Activated T-helper 1 cell treated with anti-CD3 and anti-CD28 coated beads, Interleukin-12 subunit alpha, Interleukin-12 subunit beta, Interleukin-2, Interleukin-4 antibody, amounts not matched to agents 30 ng/mL and 10 ng/mL and 1 ng/mL, durations not matched to agents 14 hours and 24 hours and 36 hours (primary cell): ENCODE results near the gene STAT2. TPM values are rescaled to one million over a fixed set of nuclear protein-coding genes. Genes with fewer than 3 reads are reported as not detected.
"Not testable (repeated sequence)": the region's sequence is repeated elsewhere in the genome, so short reads cannot be mapped to it uniquely, and the experiment has no call there.

Experiments used
- DNase-seq: peaks from one replicate; pipeline ENCODE4 v3.0.0; 2021; ENCODE audit warnings: low spot score
- H3K27ac Mint-ChIP-seq: one replicate; pipeline ENCODE4 v1.8.0; 2021; ENCODE audit warnings: mild to moderate bottlenecking, mixed read lengths
- H3K27me3 Mint-ChIP-seq: one replicate; pipeline ENCODE4 v1.8.0; 2022; ENCODE audit warnings: mild to moderate bottlenecking, moderate library complexity, mixed read lengths; ENCODE audit not compliant: insufficient read depth
- H3K36me3 Mint-ChIP-seq: one replicate; pipeline ENCODE4 v1.8.0; 2021; ENCODE audit warnings: low read depth, mixed read lengths
- H3K4me1 Mint-ChIP-seq: one replicate; pipeline ENCODE4 v1.8.0; 2021; ENCODE audit warnings: low read depth, mixed read lengths
- H3K4me3 Mint-ChIP-seq: one replicate; pipeline ENCODE4 v1.8.0; 2021; ENCODE audit warnings: mild to moderate bottlenecking, moderate library complexity, mixed read lengths
- H3K9me3 Mint-ChIP-seq: one replicate; pipeline ENCODE4 v1.8.0; 2021; ENCODE audit warnings: mixed read lengths
- intact Hi-C: fragments of 100-400 bp; cut with micrococcal nuclease; formaldehyde crosslinking; loops from one replicate; pipeline ENCODE4 v1.15.1; 2024
- total RNA-seq: library from RNA; stranded (reverse); gene quantifications from 2 replicates; pipeline ENCODE4 v1.2.3, GENCODE V29; 2022

The STAT2 gene
- total RNA-seq, 1 donor from 2014 or later: 71.3 TPM

- no peak for DNase-seq
- Mint-ChIP-seq H3K27me3 (no peaks in the 10 kb centered on the region), H3K4me1 (no peaks in the 10 kb centered on the region), H3K36me3 (peaks cover 31% of the 10 kb centered on the region), H3K9me3 (no peaks in the 10 kb centered on the region), H3K27ac (no peak overlapping the region), H3K4me3 (no peak overlapping the region)
- intact Hi-C loops: no loop called here
These were observed 11.1 kb downstream of the STAT2 start for GRCh38 chr12:56348776-56349175.

- DNase-seq, H3K27me3 Mint-ChIP-seq, intact Hi-C loops, H3K9me3 Mint-ChIP-seq, H3K27ac Mint-ChIP-seq, H3K4me1 Mint-ChIP-seq, H3K4me3 Mint-ChIP-seq: not testable (repeated sequence)
- peaks cover 43% of the 10 kb centered on the region for H3K36me3 Mint-ChIP-seq
These were observed 12.7 kb downstream of the STAT2 start for GRCh38 chr12:56347255-56347654.

DNA sequence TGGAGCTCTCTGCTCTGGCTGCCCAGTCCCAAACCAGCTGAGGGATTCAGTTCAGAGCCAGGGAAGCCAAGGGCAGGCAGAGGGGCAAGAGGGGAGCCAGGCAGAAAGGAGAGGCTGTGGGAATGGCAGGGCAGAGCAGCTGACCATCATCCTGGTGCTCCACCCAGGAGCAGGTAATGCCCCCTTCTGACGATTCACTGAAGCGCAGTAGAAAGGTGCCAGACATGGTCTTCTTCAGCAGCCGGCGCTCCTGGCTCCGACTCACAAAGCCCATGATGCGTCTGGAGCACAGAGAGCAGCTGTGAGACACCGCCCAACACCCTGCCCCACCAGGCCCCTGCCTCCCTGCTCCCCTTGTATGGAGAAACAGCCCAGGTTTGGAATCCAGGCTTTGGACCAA, 13.2 kb downstream of the STAT2 start:
- intact Hi-C loops: no loop called here
- H3K4me3 Mint-ChIP-seq: no peak overlapping the region
- H3K36me3 Mint-ChIP-seq: peaks cover 45% of the 10 kb centered on the region
- H3K4me1 Mint-ChIP-seq: peaks cover under 1% of the 10 kb centered on the region
- no peak for DNase-seq
- H3K27ac Mint-ChIP-seq: no peak overlapping the region
- no peaks in the 10 kb centered on the region for H3K27me3 Mint-ChIP-seq
- no peaks in the 10 kb centered on the region for H3K9me3 Mint-ChIP-seq

- peaks cover 43% of the 10 kb centered on the region for H3K36me3 Mint-ChIP-seq
- H3K9me3 Mint-ChIP-seq: not testable (repeated sequence)
These were observed 17.6 kb downstream of the STAT2 start for GRCh38 chr12:56342290-56342689.

GRCh38 chr12:56341616-56342015, 18.3 kb downstream of the STAT2 start:
- no peak for DNase-seq
- Mint-ChIP-seq H3K36me3 (peaks cover 43% of the 10 kb centered on the region), H3K9me3 (no peaks in the 10 kb centered on the region), H3K27me3 (no peaks in the 10 kb centered on the region), H3K4me1 (peaks cover 43% of the 10 kb centered on the region), H3K27ac (no peak overlapping the region), H3K4me3 (no peak overlapping the region)
- intact Hi-C loops: no loop called here

More at GRCh38 chr12:56342290-56342689, 17.6 kb downstream of the STAT2 start:
- H3K4me3 Mint-ChIP-seq, H3K27ac Mint-ChIP-seq, DNase-seq, intact Hi-C loops, H3K27me3 Mint-ChIP-seq: not testable (repeated sequence)
- H3K4me1 Mint-ChIP-seq: peaks cover 36% of the 10 kb centered on the region

GRCh38 chr12:56339158-56339422, 20.8 kb downstream of the STAT2 start:
- peaks cover 32% of the 10 kb centered on the region for H3K36me3 Mint-ChIP-seq
- intact Hi-C loops: loop anchor here (2.0 to 10.0 kb wide), 3 partner anchors 72 to 746 kb away; partner anchors contain the start of genes COQ10A, NAB2 and TIMELESS
- peak overlapping the region; percentile 93 for H3K4me3 Mint-ChIP-seq
- H3K27ac Mint-ChIP-seq: peak overlapping the region; percentile 100
- no peak for DNase-seq
- peaks cover 46% of the 10 kb centered on the region for H3K4me1 Mint-ChIP-seq
- H3K9me3 Mint-ChIP-seq: no peaks in the 10 kb centered on the region
- no peaks in the 10 kb centered on the region for H3K27me3 Mint-ChIP-seq

DNA sequence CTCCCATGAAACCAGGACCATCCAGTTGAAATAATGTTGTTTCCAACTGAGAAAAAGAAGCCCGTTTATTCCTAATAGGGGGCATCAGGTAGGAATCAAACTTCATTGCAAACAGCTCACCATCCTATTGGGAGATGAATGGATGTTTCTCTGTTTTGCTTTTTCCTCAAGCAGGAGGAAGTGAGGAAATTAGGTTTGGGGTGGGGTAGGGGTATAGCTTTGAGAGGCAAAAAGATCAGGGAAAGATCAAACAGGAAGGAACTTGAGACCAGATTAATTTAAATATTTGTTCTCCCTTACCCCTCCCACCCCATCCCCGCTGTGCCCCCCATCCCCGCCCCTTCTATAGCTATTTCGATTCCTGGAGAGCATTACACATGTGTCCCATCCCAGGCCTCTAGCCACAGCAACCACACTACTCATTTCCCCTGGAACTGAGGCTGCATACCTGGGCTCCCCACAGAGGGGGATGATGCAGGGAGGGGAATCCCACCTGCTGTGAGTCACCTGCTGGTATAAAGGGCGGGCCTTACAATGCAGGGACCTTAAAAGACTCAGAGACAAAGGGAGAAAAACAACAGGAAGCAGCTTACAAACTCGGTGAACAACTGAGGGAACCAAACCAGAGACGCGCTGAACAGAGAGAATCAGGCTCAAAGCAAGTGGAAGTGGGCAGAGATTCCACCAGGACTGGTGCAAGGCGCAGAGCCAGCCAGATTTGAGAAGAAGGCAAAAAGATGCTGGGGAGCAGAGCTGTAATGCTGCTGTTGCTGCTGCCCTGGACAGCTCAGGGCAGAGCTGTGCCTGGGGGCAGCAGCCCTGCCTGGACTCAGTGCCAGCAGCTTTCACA, 21.4 kb downstream of the STAT2 start, which contains the start of gene IL23A:
IL23A (plus strand) TSS at position 577 of the 850 bp plus-strand sequence; CDS start at position 738, 161 bp downstream.
- H3K4me3 Mint-ChIP-seq: peak within 1 kb of the TSS; percentile 93
- H3K36me3 Mint-ChIP-seq: peaks cover 28% of the 10 kb centered on the region
- DNase-seq: peak; percentile 82

GRCh38 chr12:56337753-56338251, 22.1 kb downstream of the STAT2 start:
- Mint-ChIP-seq H3K27me3 (no peaks in the 10 kb centered on the region), H3K9me3 (no peaks in the 10 kb centered on the region), H3K4me1 (peaks cover 58% of the 10 kb centered on the region), H3K4me3 (peak overlapping the region; percentile 43), H3K27ac (peak overlapping the region; percentile 77), H3K36me3 (peaks cover 21% of the 10 kb centered on the region)
- DNase-seq: no peak
- intact Hi-C loops: loop anchor here (1.0 to 10.0 kb wide), 9 partner anchors 22 to 747 kb away; partner anchors contain the start of genes COQ10A, CS, NAB2 and RNF41

More for the DNA sequence above, 21.4 kb downstream of the STAT2 start, which contains the start of gene IL23A:
- Mint-ChIP-seq H3K9me3 (no peaks in the 10 kb centered on the region), H3K27me3 (no peaks in the 10 kb centered on the region), H3K27ac (peak within 1 kb of the TSS; percentile 100), H3K4me1 (peaks cover 51% of the 10 kb centered on the region)
- intact Hi-C loops: loop anchor here (1.0 to 10.0 kb wide), 9 partner anchors 22 to 746 kb away; partner anchors contain the start of genes COQ10A, CS, NAB2 and RNF41

GRCh38 chr12:56336361-56337167, 23.3 kb downstream of the STAT2 start:
- Mint-ChIP-seq H3K27me3 (no peaks in the 10 kb centered on the region), H3K4me1 (peaks cover 60% of the 10 kb centered on the region), H3K4me3 (peak overlapping the region; percentile 58), H3K36me3 (peaks cover 14% of the 10 kb centered on the region), H3K27ac (peak overlapping the region; percentile 47), H3K9me3 (no peaks in the 10 kb centered on the region)
- intact Hi-C loops: loop anchor here (10.0 kb wide), 1 partner anchor 748 kb away; the partner anchor contains the start of gene NAB2
- no peak for DNase-seq

DNA sequence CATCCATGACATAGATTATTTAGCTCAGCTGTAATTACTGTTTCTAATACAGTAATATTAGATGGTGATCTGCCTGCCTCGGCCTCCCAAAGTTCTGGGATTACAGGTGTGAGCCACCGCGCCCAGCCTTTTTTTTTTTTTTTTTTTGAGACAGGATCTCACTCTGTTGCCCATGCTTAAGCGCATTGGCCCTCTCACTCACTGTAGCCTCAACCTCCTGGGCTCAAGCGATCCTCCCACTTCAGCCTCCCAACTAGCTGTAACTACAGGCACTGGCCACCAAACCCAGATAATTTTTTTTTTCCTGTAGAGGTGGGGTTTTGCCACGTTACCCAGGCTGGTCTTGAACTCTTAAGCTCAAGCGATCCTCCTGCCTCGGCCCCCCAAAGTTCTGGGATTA, 24.4 kb downstream of the STAT2 start:
- intact Hi-C loops: loop anchor here (2.0 to 10.0 kb wide), 2 partner anchors 183 to 749 kb away; partner anchors contain the start of genes MYL6B and NAB2
- H3K4me3 Mint-ChIP-seq, H3K27ac Mint-ChIP-seq, H3K27me3 Mint-ChIP-seq, H3K36me3 Mint-ChIP-seq, DNase-seq, H3K9me3 Mint-ChIP-seq: not testable (repeated sequence)
- peaks cover 54% of the 10 kb centered on the region for H3K4me1 Mint-ChIP-seq

- H3K27ac Mint-ChIP-seq: peak overlapping the region; percentile 100
- peaks cover 8% of the 10 kb centered on the region for H3K36me3 Mint-ChIP-seq
- intact Hi-C loops: loop anchor here (2.0 to 10.0 kb wide), 3 partner anchors 182 to 750 kb away; partner anchors contain the start of genes MYL6B and NAB2
- peaks cover 47% of the 10 kb centered on the region for H3K4me1 Mint-ChIP-seq
- no peaks in the 10 kb centered on the region for H3K9me3 Mint-ChIP-seq
- peak overlapping the region; percentile 87 for H3K4me3 Mint-ChIP-seq
- no peak for DNase-seq
- H3K27me3 Mint-ChIP-seq: no peaks in the 10 kb centered on the region
These were observed 25.5 kb downstream of the STAT2 start for GRCh38 chr12:56334490-56334793.

DNA sequence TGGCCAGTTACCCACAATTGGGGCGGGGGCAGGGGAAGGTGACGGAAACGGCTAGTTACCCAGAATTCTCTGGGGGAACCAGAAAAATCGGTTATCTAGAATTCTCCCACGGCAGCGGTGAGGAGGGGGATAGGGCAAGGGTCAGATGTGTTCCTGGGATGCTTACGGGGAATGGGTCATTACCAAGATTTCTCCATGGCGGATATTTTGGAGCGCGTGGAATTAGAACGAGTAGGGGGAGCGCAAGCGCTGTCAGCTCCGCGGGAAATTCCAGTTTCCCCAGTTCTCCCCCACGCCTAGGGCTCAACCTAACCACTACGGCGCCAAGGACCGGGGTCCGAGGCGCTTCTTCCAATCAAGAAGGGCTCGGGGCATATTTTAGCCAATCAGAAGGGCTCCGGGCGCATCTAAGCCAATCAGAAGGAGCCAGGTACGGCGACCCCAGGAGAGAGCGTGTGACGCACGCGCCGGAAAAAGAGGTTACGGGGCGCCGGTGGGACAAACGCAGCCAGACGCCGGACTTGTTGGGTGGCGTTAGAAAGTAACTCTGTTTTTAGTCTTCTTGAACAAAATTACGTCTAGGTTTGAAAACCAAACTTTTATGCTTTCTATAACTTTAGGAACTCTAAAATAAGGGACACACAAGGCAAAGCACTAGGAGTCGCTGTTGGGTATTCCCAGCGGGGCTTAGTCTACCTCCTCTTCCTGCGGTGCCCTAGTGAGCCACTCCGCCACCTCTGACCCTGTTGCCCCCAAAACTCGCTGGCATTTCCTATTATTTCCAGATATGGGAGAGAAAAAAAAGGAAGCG, 26.0 kb downstream of the STAT2 start, which contains the start of gene PAN2:
PAN2 (minus strand) TSS at position 322 of the 811 bp plus-strand sequence. CDS start 906 bp downstream, outside the sequence.
- intact Hi-C loops: loop anchor here (1.0 to 10.0 kb wide), 7 partner anchors 18 to 751 kb away; partner anchors contain the start of genes CS, MYL6B, NAB2 and SPRYD4
- H3K27ac Mint-ChIP-seq: peak within 1 kb of the TSS; percentile 100
- H3K9me3 Mint-ChIP-seq: no peaks in the 10 kb centered on the region
- H3K4me3 Mint-ChIP-seq: peak within 1 kb of the TSS; percentile 87
- peak; percentile 94 for DNase-seq
- H3K36me3 Mint-ChIP-seq: peaks cover 3% of the 10 kb centered on the region
- peaks cover 42% of the 10 kb centered on the region for H3K4me1 Mint-ChIP-seq
- H3K27me3 Mint-ChIP-seq: no peaks in the 10 kb centered on the region
